GM23338 (cell line): ENCODE data around the gene DPM1. TPM values are rescaled to one million over a fixed set of nuclear protein-coding genes. Genes with fewer than 3 reads are reported as not detected.

Source experiments
- ATAC-seq: fragments of 200-7000 bp; cut with Tn5 transposase; 3 replicates; pipeline ENCODE4 v1.9.1; 2020
- DNase-seq: peaks from one replicate; pipeline ENCODE4 v3.0.0-alpha.2; 2015; ENCODE audit warnings: low spot score
- H2AFZ ChIP-seq: fragments of 200-600 bp; sonication (generic); 2 replicates; pipeline ENCODE4 v1.8.0; 2016; ENCODE audit warnings: antibody characterized with exemption, mild to moderate bottlenecking, moderate library complexity
- H3F3A ChIP-seq: fragments of 200-600 bp; sonication (generic); replicated peaks from 2 replicates; pipeline ENCODE4 v1.8.0; 2017; ENCODE audit warnings: antibody characterized with exemption, mixed run types, low read depth
- H3K27ac ChIP-seq: fragments of 200-600 bp; sonication (generic); 2 replicates; pipeline ENCODE4 v1.6.1; 2016; ENCODE audit warnings: low read depth
- H3K27me3 ChIP-seq: fragments of 200-600 bp; sonication (generic); 2 replicates; pipeline ENCODE4 v1.8.0; 2016; ENCODE audit warnings: mild to moderate bottlenecking, mixed run types, moderate library complexity; ENCODE audit not compliant: insufficient read depth
- H3K36me3 ChIP-seq: fragments of 200-600 bp; sonication (generic); 2 replicates; pipeline ENCODE4 v1.8.0; 2016; ENCODE audit warnings: mild to moderate bottlenecking; ENCODE audit not compliant: insufficient read depth
- H3K4me1 ChIP-seq: fragments of 200-600 bp; sonication (generic); 2 replicates; pipeline ENCODE4 v1.8.0; 2016; ENCODE audit warnings: mild to moderate bottlenecking, moderate library complexity; ENCODE audit not compliant: insufficient read depth
- H3K4me2 ChIP-seq: fragments of 200-600 bp; sonication (generic); 2 replicates; pipeline ENCODE4 v1.7.1; 2017; ENCODE audit warnings: mixed run types
- H3K4me3 ChIP-seq: fragments of 200-600 bp; sonication (generic); 2 replicates; pipeline ENCODE4 v1.6.1; 2016; ENCODE audit warnings: mixed run types
- H3K79me2 ChIP-seq: fragments of 200-600 bp; sonication (generic); replicated peaks from 2 replicates; pipeline ENCODE4 v1.8.0; 2017; ENCODE audit warnings: mild to moderate bottlenecking; ENCODE audit not compliant: insufficient read depth
- H3K9me2 ChIP-seq: fragments of 200-600 bp; sonication (generic); 2 replicates; pipeline ENCODE4 v1.8.0; 2017; ENCODE audit not compliant: insufficient read depth
- H4K20me1 ChIP-seq: fragments of 200-600 bp; sonication (generic); replicated peaks from 2 replicates; pipeline ENCODE4 v1.8.0; 2017; ENCODE audit warnings: mild to moderate bottlenecking; ENCODE audit not compliant: insufficient read depth
- H3K27ac Mint-ChIP-seq: 2 replicates; pipeline ENCODE4 v1.8.0; 2020; ENCODE audit warnings: inconsistent platforms, mild to moderate bottlenecking, moderate library complexity, mixed read lengths
- H3K27me3 Mint-ChIP-seq: 3 replicates; pipeline ENCODE4 v1.8.0; 2022; ENCODE audit warnings: low read depth, mild to moderate bottlenecking, moderate library complexity, mixed read lengths, inconsistent platforms; ENCODE audit not compliant: insufficient read depth, poor library complexity
- H3K36me3 Mint-ChIP-seq: 3 replicates; pipeline ENCODE4 v1.8.0; 2021; ENCODE audit warnings: low read depth, mild to moderate bottlenecking, inconsistent platforms, moderate library complexity, mixed read lengths
- H3K4me1 Mint-ChIP-seq: 3 replicates; pipeline ENCODE4 v1.8.0; 2020; ENCODE audit warnings: mild to moderate bottlenecking, inconsistent platforms, mixed read lengths
- H3K4me3 Mint-ChIP-seq: 3 replicates; pipeline ENCODE4 v1.8.0; 2021; ENCODE audit warnings: moderate library complexity, mild to moderate bottlenecking, inconsistent platforms, mixed read lengths
- H3K9me3 Mint-ChIP-seq: 3 replicates; pipeline ENCODE4 v1.8.0; 2020; ENCODE audit warnings: moderate library complexity, mild to moderate bottlenecking, inconsistent platforms, mixed read lengths
- CREB1 ChIP-seq: fragments of 250-450 bp; sonication (Bioruptor Pico); IDR thresholded peaks from 2 replicates; pipeline ENCODE4 v1.5.0; 2020; ENCODE audit warnings: low read depth, mild to moderate bottlenecking, moderate library complexity
- EZH2 ChIP-seq: fragments of 200-600 bp; sonication (generic); IDR thresholded peaks from one replicate; pipeline ENCODE4 v1.8.0; 2017; ENCODE audit warnings: antibody characterized with exemption, mild to moderate bottlenecking, low read depth; ENCODE audit not compliant: unreplicated experiment
- EZH2phosphoT487 ChIP-seq: fragments of 200-600 bp; sonication (generic); IDR thresholded peaks from one replicate; pipeline ENCODE4 v1.8.1; 2018; ENCODE audit warnings: antibody characterized with exemption; ENCODE audit not compliant: unreplicated experiment
- JUNB ChIP-seq: IDR thresholded peaks from one replicate; pipeline ENCODE4 v1.6.1; 2016; ENCODE audit warnings: antibody characterized with exemption; ENCODE audit not compliant: unreplicated experiment
- NANOG ChIP-seq: IDR thresholded peaks from 2 replicates; pipeline ENCODE4 v1.6.1; 2016; ENCODE audit warnings: antibody characterized with exemption, borderline replicate concordance
- POLR2AphosphoS5 ChIP-seq: IDR thresholded peaks from 2 replicates; pipeline ENCODE4 v1.6.1; 2016; ENCODE audit warnings: antibody characterized with exemption, low read depth
- STAT1 ChIP-seq: IDR thresholded peaks from one replicate; pipeline ENCODE4 v1.6.1; 2016; ENCODE audit warnings: antibody characterized with exemption; ENCODE audit not compliant: unreplicated experiment
- ZNF114 ChIP-seq: fragments of 250-450 bp; sonication (Bioruptor Pico); IDR thresholded peaks from 2 replicates; pipeline ENCODE4 v1.5.0; 2020; ENCODE audit warnings: mild to moderate bottlenecking, moderate library complexity
- ZNF331 ChIP-seq: fragments of 250-450 bp; sonication (Bioruptor Pico); IDR thresholded peaks from 2 replicates; pipeline ENCODE4 v1.5.0; 2020; ENCODE audit warnings: low read depth, mild to moderate bottlenecking, moderate library complexity
- polyA plus RNA-seq: library from polyadenylated mRNA; unstranded; fragments of >200 nt; fragmentation: Nextera tagmentation; extraction: Ambion mirVana; gene quantifications from 2 replicates; pipeline ENCODE4 v1.2.1, GENCODE V29; 2016
- total RNA-seq: library from RNA; depleted of rRNA; stranded (reverse); fragments of >200 nt; shearing (Covaris generic); gene quantifications from 2 replicates; pipeline ENCODE4 v1.2.3, GENCODE V29; 2014
- TF ChIP-seq, protein P1 (sequence below): IDR thresholded peaks from 2 replicates; pipeline ENCODE4 v1.6.1; 2016; ENCODE audit warnings: antibody characterized with exemption
- TF ChIP-seq, protein P2 (sequence below): IDR thresholded peaks from one replicate; pipeline ENCODE4 v1.6.1; 2018; ENCODE audit warnings: antibody characterized with exemption; ENCODE audit not compliant: unreplicated experiment

The DPM1 gene
- total and polyA plus RNA-seq, 2 experiments from 2014 or later = 71.7 to 130 TPM

DNA sequence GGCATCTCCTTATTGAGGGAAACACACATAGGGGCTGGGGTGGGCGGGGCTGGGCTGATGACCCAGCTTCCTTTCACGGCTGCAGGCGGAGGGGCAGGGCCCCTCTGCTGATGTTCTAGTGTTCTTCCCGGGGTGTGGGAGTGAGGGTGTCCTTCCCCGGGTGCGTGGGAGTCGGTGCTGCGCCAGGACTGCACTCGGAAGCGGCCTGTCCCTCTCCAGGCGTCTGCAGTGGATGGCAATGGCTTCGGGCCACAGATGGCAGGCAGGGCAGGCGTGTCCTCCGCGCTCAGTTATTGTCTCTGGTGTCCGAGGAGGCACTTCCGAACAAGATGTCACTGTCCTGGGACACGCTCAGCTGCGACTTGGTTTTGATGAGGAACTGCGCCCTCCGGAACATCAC, 45.4 kb upstream of the DPM1 start (continued):
- TF ChIP-seq ZNF114 (no peak), EZH2 (no peak), CREB1 (CRISPR knock-in tag) (no peak), ZNF331 (CRISPR knock-in tag) (no peak), NANOG (no peak), JUNB (no peak), POLR2AphosphoS5 (no peak), EZH2phosphoT487 (no peak)
- TF ChIP-seq, protein P1, sequence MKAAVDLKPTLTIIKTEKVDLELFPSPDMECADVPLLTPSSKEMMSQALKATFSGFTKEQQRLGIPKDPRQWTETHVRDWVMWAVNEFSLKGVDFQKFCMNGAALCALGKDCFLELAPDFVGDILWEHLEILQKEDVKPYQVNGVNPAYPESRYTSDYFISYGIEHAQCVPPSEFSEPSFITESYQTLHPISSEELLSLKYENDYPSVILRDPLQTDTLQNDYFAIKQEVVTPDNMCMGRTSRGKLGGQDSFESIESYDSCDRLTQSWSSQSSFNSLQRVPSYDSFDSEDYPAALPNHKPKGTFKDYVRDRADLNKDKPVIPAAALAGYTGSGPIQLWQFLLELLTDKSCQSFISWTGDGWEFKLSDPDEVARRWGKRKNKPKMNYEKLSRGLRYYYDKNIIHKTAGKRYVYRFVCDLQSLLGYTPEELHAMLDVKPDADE = no peak
- TF ChIP-seq, protein P2, sequence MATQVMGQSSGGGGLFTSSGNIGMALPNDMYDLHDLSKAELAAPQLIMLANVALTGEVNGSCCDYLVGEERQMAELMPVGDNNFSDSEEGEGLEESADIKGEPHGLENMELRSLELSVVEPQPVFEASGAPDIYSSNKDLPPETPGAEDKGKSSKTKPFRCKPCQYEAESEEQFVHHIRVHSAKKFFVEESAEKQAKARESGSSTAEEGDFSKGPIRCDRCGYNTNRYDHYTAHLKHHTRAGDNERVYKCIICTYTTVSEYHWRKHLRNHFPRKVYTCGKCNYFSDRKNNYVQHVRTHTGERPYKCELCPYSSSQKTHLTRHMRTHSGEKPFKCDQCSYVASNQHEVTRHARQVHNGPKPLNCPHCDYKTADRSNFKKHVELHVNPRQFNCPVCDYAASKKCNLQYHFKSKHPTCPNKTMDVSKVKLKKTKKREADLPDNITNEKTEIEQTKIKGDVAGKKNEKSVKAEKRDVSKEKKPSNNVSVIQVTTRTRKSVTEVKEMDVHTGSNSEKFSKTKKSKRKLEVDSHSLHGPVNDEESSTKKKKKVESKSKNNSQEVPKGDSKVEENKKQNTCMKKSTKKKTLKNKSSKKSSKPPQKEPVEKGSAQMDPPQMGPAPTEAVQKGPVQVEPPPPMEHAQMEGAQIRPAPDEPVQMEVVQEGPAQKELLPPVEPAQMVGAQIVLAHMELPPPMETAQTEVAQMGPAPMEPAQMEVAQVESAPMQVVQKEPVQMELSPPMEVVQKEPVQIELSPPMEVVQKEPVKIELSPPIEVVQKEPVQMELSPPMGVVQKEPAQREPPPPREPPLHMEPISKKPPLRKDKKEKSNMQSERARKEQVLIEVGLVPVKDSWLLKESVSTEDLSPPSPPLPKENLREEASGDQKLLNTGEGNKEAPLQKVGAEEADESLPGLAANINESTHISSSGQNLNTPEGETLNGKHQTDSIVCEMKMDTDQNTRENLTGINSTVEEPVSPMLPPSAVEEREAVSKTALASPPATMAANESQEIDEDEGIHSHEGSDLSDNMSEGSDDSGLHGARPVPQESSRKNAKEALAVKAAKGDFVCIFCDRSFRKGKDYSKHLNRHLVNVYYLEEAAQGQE = no peak

DNA sequence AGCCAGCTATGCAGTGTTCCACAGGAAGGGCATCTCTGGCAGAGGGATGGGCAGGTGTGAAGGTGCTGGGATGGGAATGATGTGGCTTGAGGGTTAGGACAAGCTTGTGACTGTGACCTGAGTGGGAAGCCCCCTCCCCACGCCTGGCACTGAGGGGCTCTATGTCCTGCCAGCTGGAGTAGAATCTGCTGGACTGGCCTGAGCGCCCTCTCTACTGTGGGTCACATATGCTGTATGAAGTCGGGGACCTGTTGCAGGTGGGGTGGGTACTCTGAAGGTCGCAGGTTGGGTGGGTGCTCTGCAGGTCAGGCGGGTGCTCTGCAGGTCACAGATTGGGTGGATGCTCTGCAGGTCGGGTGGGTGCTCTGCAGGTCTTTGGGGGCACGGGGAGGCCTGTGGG, 44.3 kb upstream of the DPM1 start:
- Histone ChIP-seq H3K4me1 (no peaks in the 10 kb centered on the region), H3K27ac (no peak overlapping the region), H3K36me3 (no peaks in the 10 kb centered on the region), H3K4me3 (no peak overlapping the region), H3K9me2 (no peaks in the 10 kb centered on the region), H3K4me2 (no peak overlapping the region), H3K27me3 (no peaks in the 10 kb centered on the region), H2AFZ (no peak overlapping the region), H4K20me1 (no peaks in the 10 kb centered on the region), H3F3A (no peaks in the 10 kb centered on the region), H3K79me2 (no peaks in the 10 kb centered on the region)
- no peak for DNase-seq
- TF ChIP-seq EZH2phosphoT487 (no peak), CREB1 (CRISPR knock-in tag) (no peak), POLR2AphosphoS5 (no peak), NANOG (no peak), STAT1 (no peak)
- Mint-ChIP-seq H3K27ac (no peak overlapping the region), H3K4me1 (peaks cover 4% of the 10 kb centered on the region; the same call in 2 of the 3 replicates), H3K9me3 (no peaks in the 10 kb centered on the region), H3K36me3 (peaks cover 10% of the 10 kb centered on the region; the same call in 1 of the 3 replicates), H3K27me3 (peaks cover 4% of the 10 kb centered on the region), H3K4me3 (no peak overlapping the region)
- no peak for ATAC-seq
